ENCODE results near the gene KICS2.

Gene KICS2

DNA sequence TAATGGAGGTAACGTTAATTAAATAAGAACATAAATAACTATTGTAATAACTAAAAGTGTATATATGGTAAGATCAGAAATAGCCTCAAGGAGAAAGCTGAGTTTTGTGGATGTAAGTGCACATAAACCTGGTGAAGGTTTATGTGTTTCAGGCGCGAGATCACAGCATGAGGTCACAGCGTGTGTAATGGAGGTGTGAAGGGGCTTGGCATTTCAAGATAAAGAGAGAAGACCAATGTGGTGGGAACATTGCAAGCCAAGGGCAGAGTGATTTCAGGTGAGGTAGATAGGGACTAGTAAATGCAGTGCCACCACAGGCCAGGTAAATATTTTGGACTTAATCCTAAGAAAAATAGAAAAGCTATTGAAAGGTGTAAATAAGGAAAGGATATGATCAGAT is 21.7 kb upstream of the KICS2 start:
- Histone ChIP-seq H3K9me3 (ENCODE audit: control insufficient read depth in 2 of 2, low read length in 2 of 2) (no peaks in the 10 kb centered on the region), H3K27ac (ENCODE audit: low read length) (no peak overlapping the region), H3K4me1 (ENCODE audit: control insufficient read depth, insufficient read depth, low read length) (no peaks in the 10 kb centered on the region), H3K36me3 (ENCODE audit: control insufficient read depth in 2 of 2, insufficient read depth in 2 of 2, low read length in 2 of 2) (no peaks in the 10 kb centered on the region), H3K27me3 (ENCODE audit: control insufficient read depth in 1 of 2, insufficient read depth in 2 of 2, low read length in 2 of 2) (no peaks in the 10 kb centered on the region), H3K4me3 (ENCODE audit: low read length in 2 of 2) (no peak overlapping the region), H3K9ac (ENCODE audit: low read length in 2 of 2) (no peak overlapping the region)

DNA sequence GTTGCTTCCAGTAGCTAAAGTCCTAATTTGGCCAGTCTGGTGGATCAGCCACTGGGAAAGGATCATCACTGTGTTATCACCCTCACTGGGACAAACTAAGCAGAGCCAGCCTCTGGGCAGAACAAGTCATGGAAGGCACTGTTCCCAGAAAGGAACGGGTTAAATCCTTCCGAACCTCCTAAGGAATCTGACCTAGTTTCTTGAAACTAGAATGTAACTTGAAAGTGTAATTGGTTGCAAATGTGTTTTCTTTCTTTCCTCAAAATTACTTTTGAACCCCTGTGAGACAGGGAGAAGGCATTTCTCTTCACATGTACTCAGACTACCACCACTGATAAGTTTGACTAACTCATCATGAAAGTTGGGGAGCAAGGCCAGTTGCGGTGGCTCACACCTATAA is 18.7 kb upstream of the KICS2 start:
- Histone ChIP-seq H3K27me3 (ENCODE audit: control insufficient read depth in 1 of 2, insufficient read depth in 2 of 2, low read length in 2 of 2) (no peaks in the 10 kb centered on the region), H3K9me3 (ENCODE audit: control insufficient read depth in 2 of 2, low read length in 2 of 2) (no peaks in the 10 kb centered on the region), H3K9ac (ENCODE audit: low read length in 2 of 2) (no peak overlapping the region), H3K4me3 (ENCODE audit: low read length in 2 of 2) (no peak overlapping the region), H3K4me1 (ENCODE audit: control insufficient read depth, insufficient read depth, low read length) (no peaks in the 10 kb centered on the region), H3K36me3 (ENCODE audit: control insufficient read depth in 2 of 2, insufficient read depth in 2 of 2, low read length in 2 of 2) (no peaks in the 10 kb centered on the region), H3K27ac (ENCODE audit: low read length) (no peak overlapping the region)

- Histone ChIP-seq H3K36me3 (ENCODE audit: control insufficient read depth in 2 of 2, insufficient read depth in 2 of 2, low read length in 2 of 2) (no peaks in the 10 kb centered on the region), H3K27me3 (ENCODE audit: control insufficient read depth in 1 of 2, insufficient read depth in 2 of 2, low read length in 2 of 2) (no peaks in the 10 kb centered on the region), H3K4me1 (ENCODE audit: control insufficient read depth, insufficient read depth, low read length) (no peaks in the 10 kb centered on the region), H3K27ac (ENCODE audit: low read length) (no peak overlapping the region), H3K9ac (ENCODE audit: low read length in 2 of 2) (no peak overlapping the region), H3K9me3 (ENCODE audit: control insufficient read depth in 2 of 2, low read length in 2 of 2) (no peaks in the 10 kb centered on the region), H3K4me3 (ENCODE audit: low read length in 2 of 2) (no peak overlapping the region)
Observed at GRCh38 chr12:64237382-64237781, 15.3 kb upstream of the KICS2 start.

DNA sequence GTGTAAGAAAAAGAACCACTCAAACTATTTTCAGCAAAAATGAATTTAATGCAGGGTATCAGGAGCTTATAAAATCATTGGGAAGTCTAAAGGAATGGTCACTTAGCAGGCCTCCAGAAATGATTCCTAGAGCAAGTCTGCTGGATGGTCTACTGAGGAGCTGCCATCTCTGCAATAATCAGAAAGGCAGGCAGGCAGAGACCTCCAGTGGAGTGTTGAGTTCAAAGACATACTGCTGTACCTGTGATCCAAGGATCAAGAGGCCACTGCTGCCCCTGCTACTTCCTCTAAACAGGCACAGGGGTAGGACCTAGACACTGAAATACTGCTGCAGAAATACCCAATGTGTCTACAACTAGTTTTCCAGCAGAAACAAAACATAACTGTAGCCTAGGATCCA is 14.5 kb upstream of the KICS2 start:
- Histone ChIP-seq H3K9me3 (ENCODE audit: control insufficient read depth in 2 of 2, low read length in 2 of 2) (no peaks in the 10 kb centered on the region), H3K36me3 (ENCODE audit: control insufficient read depth in 2 of 2, insufficient read depth in 2 of 2, low read length in 2 of 2) (no peaks in the 10 kb centered on the region), H3K4me3 (ENCODE audit: low read length in 2 of 2) (no peak overlapping the region), H3K9ac (ENCODE audit: low read length in 2 of 2) (no peak overlapping the region), H3K27me3 (ENCODE audit: control insufficient read depth in 1 of 2, insufficient read depth in 2 of 2, low read length in 2 of 2) (no peaks in the 10 kb centered on the region), H3K27ac (ENCODE audit: low read length) (no peak overlapping the region), H3K4me1 (ENCODE audit: control insufficient read depth, insufficient read depth, low read length) (no peaks in the 10 kb centered on the region)

GRCh38 chr12:64232196-64232595 is 10.1 kb upstream of the KICS2 start:
- Histone ChIP-seq H3K27ac (ENCODE audit: low read length) (no peak overlapping the region), H3K9me3 (ENCODE audit: control insufficient read depth in 2 of 2, low read length in 2 of 2) (no peaks in the 10 kb centered on the region), H3K9ac (ENCODE audit: low read length in 2 of 2) (no peak overlapping the region), H3K4me3 (ENCODE audit: low read length in 2 of 2) (no peak overlapping the region), H3K27me3 (ENCODE audit: control insufficient read depth in 1 of 2, insufficient read depth in 2 of 2, low read length in 2 of 2) (peaks cover 0 to 2% of the 10 kb centered on the region in 2 donors), H3K4me1 (ENCODE audit: control insufficient read depth, insufficient read depth, low read length) (no peaks in the 10 kb centered on the region), H3K36me3 (ENCODE audit: control insufficient read depth in 2 of 2, insufficient read depth in 2 of 2, low read length in 2 of 2) (no peaks in the 10 kb centered on the region)

DNA sequence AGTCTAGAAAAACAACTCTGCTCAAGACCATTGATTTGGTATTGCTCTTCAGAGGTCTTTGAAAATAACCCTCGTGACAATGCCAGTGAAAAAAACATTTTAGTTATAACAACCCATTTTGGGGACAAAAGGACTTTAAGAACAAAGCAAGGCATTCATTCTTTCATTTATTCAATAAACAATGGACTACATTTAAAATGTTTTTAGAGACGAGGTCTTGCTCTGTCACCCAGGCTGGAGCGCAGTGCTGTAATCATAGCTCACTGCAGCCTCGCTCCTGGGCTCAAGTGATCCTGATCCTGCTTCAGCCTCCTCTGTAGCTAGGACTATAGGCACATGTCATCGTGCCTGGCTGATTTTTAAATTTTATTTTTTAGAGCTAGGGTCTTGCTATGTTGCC is 7.7 kb upstream of the KICS2 start:
- Histone ChIP-seq H3K9me3 (ENCODE audit: control insufficient read depth in 2 of 2, low read length in 2 of 2) (no peaks in the 10 kb centered on the region), H3K36me3 (ENCODE audit: control insufficient read depth in 2 of 2, insufficient read depth in 2 of 2, low read length in 2 of 2) (no peaks in the 10 kb centered on the region), H3K27me3 (ENCODE audit: control insufficient read depth in 1 of 2, insufficient read depth in 2 of 2, low read length in 2 of 2) (peaks cover 0 to 2% of the 10 kb centered on the region in 2 donors), H3K4me3 (ENCODE audit: low read length in 2 of 2) (no peak overlapping the region), H3K9ac (ENCODE audit: low read length in 2 of 2) (no peak overlapping the region), H3K27ac (ENCODE audit: low read length) (no peak overlapping the region), H3K4me1 (ENCODE audit: control insufficient read depth, insufficient read depth, low read length) (no peaks in the 10 kb centered on the region)

- no peak overlapping the region for H3K27ac ChIP-seq (ENCODE audit: low read length)
- H3K4me1 ChIP-seq (ENCODE audit: control insufficient read depth, insufficient read depth, low read length): no peaks in the 10 kb centered on the region
- H3K4me3 ChIP-seq (ENCODE audit: low read length in 2 of 2): no peak overlapping the region
- H3K9ac ChIP-seq (ENCODE audit: low read length in 2 of 2): no peak overlapping the region
- H3K9me3 ChIP-seq (ENCODE audit: control insufficient read depth in 2 of 2, low read length in 2 of 2): no peaks in the 10 kb centered on the region
- peaks cover 0 to 2% of the 10 kb centered on the region in 2 donors for H3K27me3 ChIP-seq (ENCODE audit: control insufficient read depth in 1 of 2, insufficient read depth in 2 of 2, low read length in 2 of 2)
- H3K36me3 ChIP-seq (ENCODE audit: control insufficient read depth in 2 of 2, insufficient read depth in 2 of 2, low read length in 2 of 2): no peaks in the 10 kb centered on the region
Observed at GRCh38 chr12:64229240-64229639, 7.1 kb upstream of the KICS2 start.

- Histone ChIP-seq H3K4me1 (ENCODE audit: control insufficient read depth, insufficient read depth, low read length) (no peaks in the 10 kb centered on the region), H3K27me3 (ENCODE audit: control insufficient read depth in 1 of 2, insufficient read depth in 2 of 2, low read length in 2 of 2) (peaks cover 0 to 2% of the 10 kb centered on the region in 2 donors), H3K27ac (ENCODE audit: low read length) (no peak overlapping the region), H3K4me3 (ENCODE audit: low read length in 2 of 2) (no peak overlapping the region), H3K9ac (ENCODE audit: low read length in 2 of 2) (no peak overlapping the region), H3K9me3 (ENCODE audit: control insufficient read depth in 2 of 2, low read length in 2 of 2) (no peaks in the 10 kb centered on the region), H3K36me3 (ENCODE audit: control insufficient read depth in 2 of 2, insufficient read depth in 2 of 2, low read length in 2 of 2) (no peaks in the 10 kb centered on the region)
Observed at GRCh38 chr12:64225626-64226025, 3.5 kb upstream of the KICS2 start.

GRCh38 chr12:64221651-64222008 is 466 bp downstream of the KICS2 start:
- Histone ChIP-seq H3K36me3 (ENCODE audit: control insufficient read depth in 2 of 2, insufficient read depth in 2 of 2, low read length in 2 of 2) (no peaks in the 10 kb centered on the region), H3K4me3 (ENCODE audit: low read length in 2 of 2) (peak overlapping the region; percentile 84 to 94), H3K4me1 (ENCODE audit: control insufficient read depth, insufficient read depth, low read length) (no peaks in the 10 kb centered on the region), H3K9me3 (ENCODE audit: control insufficient read depth in 2 of 2, low read length in 2 of 2) (no peaks in the 10 kb centered on the region), H3K27ac (ENCODE audit: low read length) (peak overlapping the region; percentile 93), H3K27me3 (ENCODE audit: control insufficient read depth in 1 of 2, insufficient read depth in 2 of 2, low read length in 2 of 2) (no peaks in the 10 kb centered on the region), H3K9ac (ENCODE audit: low read length in 2 of 2) (peak overlapping the region; percentile 95 to 98)

- H3K9me3 ChIP-seq (ENCODE audit: control insufficient read depth in 2 of 2, low read length in 2 of 2): no peaks in the 10 kb centered on the region
- H3K27ac ChIP-seq (ENCODE audit: low read length): no peak overlapping the region
- no peak overlapping the region for H3K9ac ChIP-seq (ENCODE audit: low read length in 2 of 2)
Observed at GRCh38 chr12:64220046-64220445, 2.0 kb downstream of the KICS2 start.

DNA sequence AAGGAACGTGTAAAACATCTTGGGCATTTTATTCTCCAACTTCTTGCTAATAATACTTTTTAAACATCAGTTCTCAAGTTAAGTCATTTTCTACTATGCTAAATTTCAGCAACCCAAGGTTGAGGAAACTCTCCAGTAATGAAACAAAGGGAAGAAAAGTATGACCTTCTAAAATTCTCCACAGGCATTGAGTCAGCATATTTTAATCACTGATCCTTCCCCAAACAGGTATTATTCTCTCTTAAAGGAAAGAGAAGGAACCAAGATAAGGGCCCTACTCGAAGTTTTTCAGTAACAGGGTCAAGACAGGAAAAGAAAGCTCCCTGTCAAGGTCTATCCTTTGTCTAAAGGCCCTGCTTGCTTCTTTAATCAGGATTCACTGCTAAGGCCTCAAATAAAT is 3.0 kb downstream of the KICS2 start:
- H3K9ac ChIP-seq (ENCODE audit: low read length in 2 of 2): no peak overlapping the region
- H3K27me3 ChIP-seq (ENCODE audit: control insufficient read depth in 1 of 2, insufficient read depth in 2 of 2, low read length in 2 of 2): no peaks in the 10 kb centered on the region
- H3K4me1 ChIP-seq (ENCODE audit: control insufficient read depth, insufficient read depth, low read length): no peaks in the 10 kb centered on the region
- H3K4me3 ChIP-seq (ENCODE audit: low read length in 2 of 2): no peak overlapping the region
- no peaks in the 10 kb centered on the region for H3K36me3 ChIP-seq (ENCODE audit: control insufficient read depth in 2 of 2, insufficient read depth in 2 of 2, low read length in 2 of 2)
- no peak overlapping the region for H3K27ac ChIP-seq (ENCODE audit: low read length)
- H3K9me3 ChIP-seq (ENCODE audit: control insufficient read depth in 2 of 2, low read length in 2 of 2): no peaks in the 10 kb centered on the region

More at GRCh38 chr12:64220046-64220445, 2.0 kb downstream of the KICS2 start:
- H3K36me3 ChIP-seq (ENCODE audit: control insufficient read depth in 2 of 2, insufficient read depth in 2 of 2, low read length in 2 of 2): no peaks in the 10 kb centered on the region
- no peaks in the 10 kb centered on the region for H3K4me1 ChIP-seq (ENCODE audit: control insufficient read depth, insufficient read depth, low read length)
- H3K4me3 ChIP-seq (ENCODE audit: low read length in 2 of 2): no peak overlapping the region
- H3K27me3 ChIP-seq (ENCODE audit: control insufficient read depth in 1 of 2, insufficient read depth in 2 of 2, low read length in 2 of 2): no peaks in the 10 kb centered on the region

- no peak overlapping the region for H3K9ac ChIP-seq (ENCODE audit: low read length in 2 of 2)
- no peaks in the 10 kb centered on the region for H3K9me3 ChIP-seq (ENCODE audit: control insufficient read depth in 2 of 2, low read length in 2 of 2)
- H3K36me3 ChIP-seq (ENCODE audit: control insufficient read depth in 2 of 2, insufficient read depth in 2 of 2, low read length in 2 of 2): no peaks in the 10 kb centered on the region
- no peak overlapping the region for H3K4me3 ChIP-seq (ENCODE audit: low read length in 2 of 2)
- H3K27me3 ChIP-seq (ENCODE audit: control insufficient read depth in 1 of 2, insufficient read depth in 2 of 2, low read length in 2 of 2): no peaks in the 10 kb centered on the region
- H3K27ac ChIP-seq (ENCODE audit: low read length): no peak overlapping the region
- H3K4me1 ChIP-seq (ENCODE audit: control insufficient read depth, insufficient read depth, low read length): no peaks in the 10 kb centered on the region
Observed at GRCh38 chr12:64218597-64218996, 3.5 kb downstream of the KICS2 start.
